ENCODE measurements around the gene MYO1F. TPM values are rescaled to one million over a fixed set of nuclear protein-coding genes. Genes with fewer than 3 reads are reported as not detected.

Gene MYO1F
- polyA plus RNA-seq, 2 of the 4 experiments (the other 2 are of a cell fraction) = 0.23 to 0.37 TPM

GRCh38 chr19:8528500-8528899, 48.7 kb downstream of the MYO1F start:
- FAIRE-seq = no peak
- ChIA-PET CTCF (interaction anchor here (1.1 kb wide), 1 partner anchor 52 kb away, joined by 4 read pairs; no protein-coding TSS in a partner anchor), POLR2A (no interaction called here)
- Histone ChIP-seq H3K9me3 (no peaks in the 10 kb centered on the region), H3K27ac (no peak overlapping the region), H3K4me1 (peaks cover 4% of the 10 kb centered on the region; the same call in 1 of the 3 replicates), H3K4me3 (no peak overlapping the region), H3K4me2 (no peak overlapping the region)
- TF ChIP-seq RARB (CRISPR knock-in tag; IDR thresholded peaks at IDR 0.05) (no peak), CHD4 (IDR thresholded peaks at IDR 0.05; ENCODE audit: borderline replicate concordance) (no peak)
- no peak for DNase-seq (ENCODE audit: low read depth in 1 of 2, low spot score in 1 of 2)
- ATAC-seq = no peak
- 54% methylated on average over 4 of the region's 4 CpGs for WGBS (ENCODE audit: missing lambda C conversion rate)

GRCh38 chr19:8526345-8527091, 50.7 kb downstream of the MYO1F start:
- DNase-seq (ENCODE audit: low read depth in 1 of 2, low spot score in 1 of 2) (peak; percentile 67 to 86), ATAC-seq (peak; percentile 83 to 86), FAIRE-seq (no peak)
- 23% methylated on average over 6 of the region's 57 CpGs for WGBS (ENCODE audit: missing lambda C conversion rate)
- Histone ChIP-seq H3K4me2 (peak overlapping the region; percentile 97), H3K9me3 (no peaks in the 10 kb centered on the region), H3K4me3 (peak overlapping the region; percentile 69), H3K27ac (peak overlapping the region; percentile 76 to 92), H3K4me1 (peaks cover 4% of the 10 kb centered on the region; the same call in 1 of the 3 replicates)
- TF ChIP-seq HES2 (IDR thresholded peaks at IDR 0.05) (no peak), POLR2A (IDR thresholded peaks at IDR 0.05; ENCODE audit: low read length) (peak; percentile 85), BCL3 (IDR thresholded peaks at IDR 0.05) (peak; percentile 19; the same call in 1 of the 3 replicates), RARB (CRISPR knock-in tag; IDR thresholded peaks at IDR 0.05) (no peak), PHF8 (IDR thresholded peaks at IDR 0.05; ENCODE audit: borderline replicate concordance, low read depth) (no peak), E2F6 (IDR thresholded peaks at IDR 0.05; ENCODE audit: borderline replicate concordance, low read depth) (0 out of 2 replicates have a peak, but pooled peaks have one; percentile 21), JUN (IDR thresholded peaks at IDR 0.05) (0 out of 5 replicates have a peak, but pooled peaks of 1 of the 2 experiments have one; percentile 26)
- ChIA-PET POLR2A (interaction anchor here (0.6 to 2.7 kb wide), 4 partner anchors 13 to 219 kb away, joined by 5 to 39 read pairs (median 5); partner anchors contain the start of gene ZNF414), CTCF (interaction anchor here (0.8 to 3.3 kb wide), 4 partner anchors 8 to 60 kb away, joined by 3 to 17 read pairs (median 8); partner anchors contain the start of gene MYO1F)

GRCh38 chr19:8525401-8525684, 51.9 kb downstream of the MYO1F start:
- H3K4me1 ChIP-seq = peaks cover 4% of the 10 kb centered on the region; the same call in 1 of the 3 replicates
- TF ChIP-seq RARB (CRISPR knock-in tag; IDR thresholded peaks at IDR 0.05) (no peak), HEYL (CRISPR knock-in tag; IDR thresholded peaks at IDR 0.05) (no peak), USF2 (IDR thresholded peaks at IDR 0.05) (no peak), ZNF302 (CRISPR knock-in tag; IDR thresholded peaks at IDR 0.05) (no peak), ZSCAN20 (CRISPR knock-in tag; IDR thresholded peaks at IDR 0.05) (no peak), PBX3 (IDR thresholded peaks at IDR 0.05) (peak; percentile 39; the same call in 1 of the 2 replicates), JUNB (IDR thresholded peaks at IDR 0.05) (no peak), EHMT2 (IDR thresholded peaks at IDR 0.05; ENCODE audit: low read depth) (no peak), RCOR1 (IDR thresholded peaks at IDR 0.05; ENCODE audit: low read depth, low read length) (no peak), POLR2AphosphoS2 (conservative IDR thresholded peaks at IDR 0.05; ENCODE audit: low read length) (no peak), POLR2A (IDR thresholded peaks at IDR 0.05; ENCODE audit: low read length) (peak; percentile 28), HOXB5 (CRISPR knock-in tag; IDR thresholded peaks at IDR 0.05) (no peak), NR3C1 (IDR thresholded peaks at IDR 0.05) (no peak), MAZ (IDR thresholded peaks at IDR 0.05; ENCODE audit: borderline replicate concordance, low read depth, low read length) (no peak), MAFK (IDR thresholded peaks at IDR 0.05; ENCODE audit: partially characterized antibody) (no peak), EHF (CRISPR knock-in tag; IDR thresholded peaks at IDR 0.05) (no peak)
- WGBS (ENCODE audit: missing lambda C conversion rate) = 2% methylated on average over 15 of the region's 15 CpGs
- POLR2A ChIA-PET = interaction anchor here (2.7 kb wide), 1 partner anchor 12 kb away, joined by 39 read pairs; the partner anchor contains the start of gene ZNF414
- no peaks in the 10 kb centered on the region for H3K9me3 ChIP-seq
- H3K27ac ChIP-seq = peak overlapping the region; percentile 48 to 81
- no peak for DNase-seq (ENCODE audit: low read depth in 1 of 2, low spot score in 1 of 2)
- FAIRE-seq = no peak
- H3K4me3 ChIP-seq = peak overlapping the region; percentile 25
- peak overlapping the region; percentile 64 for H3K4me2 ChIP-seq
- CTCF ChIA-PET = interaction anchor here (1.1 to 3.3 kb wide), 4 partner anchors 9 to 55 kb away, joined by 4 to 17 read pairs (median 13); partner anchors contain the start of genes MYO1F and ZNF414
- ATAC-seq = peak; percentile 83 to 84

Measured in A549 (cell line).